IgD-negative memory B cell (primary cell): ENCODE data around the gene MPV17L2. TPM values are rescaled to one million over a fixed set of nuclear protein-coding genes. Genes with fewer than 3 reads are reported as not detected.

ENCODE experiments used
- H3K27ac Mint-ChIP-seq, 3 donors: one replicate each; pipeline ENCODE4 v1.8.0; 2020 to 2022; ENCODE audit warnings: mild to moderate bottlenecking in 3 of 3, mixed read lengths in 3 of 3, moderate library complexity in 1 of 3
- H3K27me3 Mint-ChIP-seq: one replicate; pipeline ENCODE4 v1.8.0; 2021; ENCODE audit warnings: mixed read lengths
- H3K36me3 Mint-ChIP-seq: one replicate; pipeline ENCODE4 v1.8.0; 2020; ENCODE audit warnings: mild to moderate bottlenecking, mixed read lengths
- H3K4me1 Mint-ChIP-seq, 3 donors: one replicate each; pipeline ENCODE4 v1.8.0; 2020 to 2022; ENCODE audit warnings: mixed read lengths in 3 of 3, mild to moderate bottlenecking in 1 of 3
- H3K4me3 Mint-ChIP-seq, 4 donors: one replicate each; pipeline ENCODE4 v1.8.0; 2020 to 2022; ENCODE audit warnings: mild to moderate bottlenecking in 4 of 4, mixed read lengths in 4 of 4, moderate library complexity in 3 of 4
- H3K9me3 Mint-ChIP-seq, 3 donors: one replicate each; pipeline ENCODE4 v1.8.0; 2020 to 2021; ENCODE audit warnings: mixed read lengths in 3 of 3, mild to moderate bottlenecking in 1 of 3
- polyA plus RNA-seq: library from polyadenylated mRNA; unstranded; fragments of 300-500 nt; fragmentation: Illumina TruSeq; gene quantifications from one replicate; pipeline ENCODE4 v1.2.3, GENCODE V29; 2021

The MPV17L2 gene
- polyA plus RNA-seq, 1 donor from 2014 or later = 16.6 TPM

DNA sequence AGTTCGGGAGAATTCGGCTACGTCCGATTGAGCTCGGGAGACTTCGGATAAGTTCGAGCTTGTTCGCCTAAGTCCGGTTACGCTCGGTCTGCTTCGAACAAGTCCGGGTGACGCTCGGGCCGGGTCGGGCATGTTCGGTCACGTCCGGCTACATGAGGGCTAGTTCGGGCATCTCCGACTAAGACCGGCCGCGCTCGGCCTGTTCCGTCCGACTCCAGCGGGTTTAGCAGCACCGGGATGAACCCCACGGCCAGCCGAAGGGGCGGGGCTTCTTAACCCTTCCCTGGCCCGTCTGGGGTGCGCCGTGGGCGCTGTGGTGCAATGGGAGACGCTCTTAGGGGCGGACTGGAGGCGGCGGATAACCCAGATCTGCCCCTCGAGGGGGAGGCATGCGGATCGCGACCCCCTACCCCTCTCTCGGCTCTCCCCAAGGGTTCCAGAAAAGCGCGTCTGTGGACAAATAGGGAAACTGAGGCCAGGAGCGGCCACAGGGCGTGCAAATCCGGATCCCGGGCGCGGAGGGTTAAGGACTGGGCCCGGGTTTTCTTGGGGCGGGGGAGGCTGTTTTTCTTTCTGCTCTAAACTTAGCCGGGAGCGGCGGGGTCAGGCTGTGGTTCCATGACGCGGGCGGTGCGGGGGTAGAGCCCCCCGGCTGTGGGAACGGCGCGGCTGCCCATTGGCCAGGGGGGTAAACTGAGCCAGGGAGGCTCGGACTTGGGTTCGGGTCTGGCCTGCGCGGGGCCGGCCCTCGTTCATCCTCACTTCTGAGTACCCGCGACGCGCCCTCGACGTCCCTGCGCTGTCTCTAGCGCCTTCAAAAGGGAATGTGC, 31.7 kb downstream of the MPV17L2 start:
- Mint-ChIP-seq H3K36me3 (no peaks in the 10 kb centered on the region), H3K4me1 (peaks cover 8 to 25% (median 14%) of the 10 kb centered on the region in 3 donors), H3K27ac (peak overlapping the region in 2 of 3 donors; percentile 67 to 71), H3K9me3 (peaks cover 0 to 2% (median 0%) of the 10 kb centered on the region in 3 donors), H3K4me3 (peak overlapping the region; percentile 48 to 97 (median 82)), H3K27me3 (peaks cover 59% of the 10 kb centered on the region)

GRCh38 chr19:18225355-18225701, 32.3 kb downstream of the MPV17L2 start:
- peak overlapping the region in 2 of 4 donors; percentile 49 to 84 for H3K4me3 Mint-ChIP-seq
- H3K36me3 Mint-ChIP-seq = no peaks in the 10 kb centered on the region
- H3K9me3 Mint-ChIP-seq = no peaks in the 10 kb centered on the region
- H3K27ac Mint-ChIP-seq = peak overlapping the region in 1 of 3 donors; percentile 67
- H3K27me3 Mint-ChIP-seq = peaks cover 59% of the 10 kb centered on the region
- H3K4me1 Mint-ChIP-seq = peaks cover 8 to 27% (median 12%) of the 10 kb centered on the region in 3 donors

DNA sequence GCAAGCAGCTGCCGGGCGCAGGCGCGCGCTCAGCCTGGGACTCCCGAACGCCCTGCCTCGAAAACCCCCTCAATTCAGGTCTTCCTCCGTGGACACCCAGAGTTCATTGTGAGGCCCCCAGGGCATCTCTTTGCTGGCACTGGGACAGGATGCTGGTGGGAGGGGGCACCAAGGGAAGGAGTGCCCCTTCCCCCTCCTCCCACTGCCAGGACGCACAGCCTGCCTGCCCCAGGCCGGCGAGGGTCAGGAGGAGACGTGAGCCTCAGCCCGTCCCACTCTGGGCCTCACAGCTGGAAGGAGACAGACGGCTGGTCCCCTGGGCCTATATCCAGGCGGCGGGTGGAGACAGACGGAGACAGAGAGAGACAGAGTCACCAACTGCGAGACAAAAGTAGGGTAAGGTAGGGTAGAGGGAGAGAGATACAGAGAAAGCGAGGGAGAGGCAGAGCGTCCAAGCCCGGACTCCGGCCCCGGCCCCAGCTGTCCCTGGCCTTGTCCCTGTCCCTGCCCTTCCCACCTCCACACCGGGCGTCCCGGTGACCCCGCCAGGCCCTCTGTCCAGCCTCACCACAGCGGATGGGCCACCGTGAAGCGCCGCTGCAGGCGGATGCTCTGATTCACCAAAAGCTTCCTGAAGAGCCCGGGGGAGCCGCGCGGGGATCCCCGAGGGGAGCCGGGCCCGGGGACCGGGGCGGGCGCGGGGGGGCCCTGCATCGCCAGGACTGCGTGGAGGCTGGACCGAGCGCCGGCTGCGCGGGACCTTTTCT, 32.9 kb downstream of the MPV17L2 start, which contains the start of gene PDE4C:
PDE4C (minus strand) TSS at position 737 of the 767 bp plus-strand sequence; CDS start at position 714, 23 bp downstream.
- H3K9me3 Mint-ChIP-seq = no peaks in the 10 kb centered on the region
- peaks cover 55% of the 10 kb centered on the region for H3K27me3 Mint-ChIP-seq
- H3K4me3 Mint-ChIP-seq = peak within 1 kb of the TSS in 2 of 4 donors; percentile 49 to 84
- no peaks in the 10 kb centered on the region for H3K36me3 Mint-ChIP-seq
- peaks cover 11 to 27% (median 12%) of the 10 kb centered on the region in 3 donors for H3K4me1 Mint-ChIP-seq
- peak within 1 kb of the TSS in 2 of 3 donors; percentile 67 to 74 for H3K27ac Mint-ChIP-seq

GRCh38 chr19:18226956-18227780, 34.1 kb downstream of the MPV17L2 start:
- Mint-ChIP-seq H3K4me1 (peaks cover 12 to 27% (median 17%) of the 10 kb centered on the region in 3 donors), H3K9me3 (no peaks in the 10 kb centered on the region), H3K4me3 (peak overlapping the region in 1 of 4 donors; percentile 82)

DNA sequence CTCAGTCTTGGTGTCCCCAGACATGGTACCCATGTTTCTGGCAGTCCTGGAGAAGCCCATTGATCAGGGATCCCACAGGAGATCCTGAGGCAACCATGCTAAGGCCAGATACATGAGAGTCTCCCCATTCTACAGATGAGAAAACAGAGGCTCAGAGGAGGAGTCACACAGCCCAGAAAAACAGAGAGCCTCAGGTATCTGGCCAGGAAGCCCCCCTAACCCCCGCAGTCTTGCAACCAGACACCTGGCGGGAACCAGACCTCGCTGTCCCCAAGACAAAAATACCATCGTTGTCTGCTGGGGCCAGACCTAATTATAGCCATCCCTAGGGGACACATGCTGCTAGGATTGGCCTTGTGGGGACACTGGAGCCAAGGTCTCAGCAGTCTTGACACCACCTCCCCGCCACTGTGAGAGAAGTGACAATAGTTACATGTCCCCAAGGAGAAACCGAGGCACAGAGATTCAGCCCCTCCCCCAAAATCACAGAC, 34.8 kb downstream of the MPV17L2 start:
- Mint-ChIP-seq H3K27me3 (peaks cover 58% of the 10 kb centered on the region), H3K27ac (peak overlapping the region in 1 of 3 donors; percentile 74), H3K4me1 (peaks cover 12 to 27% (median 21%) of the 10 kb centered on the region in 3 donors), H3K4me3 (no peak overlapping the region), H3K9me3 (no peaks in the 10 kb centered on the region), H3K36me3 (no peaks in the 10 kb centered on the region)

More at GRCh38 chr19:18226956-18227780, 34.1 kb downstream of the MPV17L2 start:
- Mint-ChIP-seq H3K27me3 (peaks cover 54% of the 10 kb centered on the region), H3K36me3 (no peaks in the 10 kb centered on the region), H3K27ac (peak overlapping the region in 2 of 3 donors; percentile 33 to 74)

GRCh38 chr19:18229474-18229873, 36.5 kb downstream of the MPV17L2 start:
- peaks cover 66% of the 10 kb centered on the region for H3K27me3 Mint-ChIP-seq
- H3K4me1 Mint-ChIP-seq = peaks cover 11 to 23% (median 17%) of the 10 kb centered on the region in 3 donors
- H3K36me3 Mint-ChIP-seq = no peaks in the 10 kb centered on the region
- H3K4me3 Mint-ChIP-seq = peak overlapping the region in 1 of 4 donors; percentile 65
- H3K27ac Mint-ChIP-seq = peak overlapping the region in 1 of 3 donors; percentile 76
- H3K9me3 Mint-ChIP-seq = peaks cover 0 to 1% (median 0%) of the 10 kb centered on the region in 3 donors

GRCh38 chr19:18229915-18230314, 36.9 kb downstream of the MPV17L2 start:
- Mint-ChIP-seq H3K4me3 (peak overlapping the region in 1 of 4 donors; percentile 65), H3K4me1 (peaks cover 8 to 20% (median 14%) of the 10 kb centered on the region in 3 donors), H3K27me3 (peaks cover 64% of the 10 kb centered on the region), H3K27ac (peak overlapping the region in 1 of 3 donors; percentile 53), H3K9me3 (peaks cover 0 to 1% (median 0%) of the 10 kb centered on the region in 3 donors), H3K36me3 (no peaks in the 10 kb centered on the region)

GRCh38 chr19:18230941-18231734, 38.1 kb downstream of the MPV17L2 start:
- H3K36me3 Mint-ChIP-seq = no peaks in the 10 kb centered on the region
- H3K27ac Mint-ChIP-seq = peak overlapping the region in 1 of 3 donors; percentile 23
- H3K4me3 Mint-ChIP-seq = peak overlapping the region in 2 of 4 donors; percentile 72 to 75
- H3K27me3 Mint-ChIP-seq = peaks cover 59% of the 10 kb centered on the region
- peaks cover 7 to 16% (median 13%) of the 10 kb centered on the region in 3 donors for H3K4me1 Mint-ChIP-seq
- H3K9me3 Mint-ChIP-seq = peaks cover 0 to 1% (median 0%) of the 10 kb centered on the region in 3 donors

GRCh38 chr19:18231775-18232174, 38.8 kb downstream of the MPV17L2 start:
- peaks cover 0 to 1% (median 0%) of the 10 kb centered on the region in 3 donors for H3K9me3 Mint-ChIP-seq
- H3K36me3 Mint-ChIP-seq = no peaks in the 10 kb centered on the region
- peak overlapping the region in 1 of 3 donors; percentile 23 for H3K27ac Mint-ChIP-seq
- peaks cover 9 to 14% (median 13%) of the 10 kb centered on the region in 3 donors for H3K4me1 Mint-ChIP-seq
- H3K4me3 Mint-ChIP-seq = peak overlapping the region in 2 of 4 donors; percentile 33 to 63
- peaks cover 61% of the 10 kb centered on the region for H3K27me3 Mint-ChIP-seq

DNA sequence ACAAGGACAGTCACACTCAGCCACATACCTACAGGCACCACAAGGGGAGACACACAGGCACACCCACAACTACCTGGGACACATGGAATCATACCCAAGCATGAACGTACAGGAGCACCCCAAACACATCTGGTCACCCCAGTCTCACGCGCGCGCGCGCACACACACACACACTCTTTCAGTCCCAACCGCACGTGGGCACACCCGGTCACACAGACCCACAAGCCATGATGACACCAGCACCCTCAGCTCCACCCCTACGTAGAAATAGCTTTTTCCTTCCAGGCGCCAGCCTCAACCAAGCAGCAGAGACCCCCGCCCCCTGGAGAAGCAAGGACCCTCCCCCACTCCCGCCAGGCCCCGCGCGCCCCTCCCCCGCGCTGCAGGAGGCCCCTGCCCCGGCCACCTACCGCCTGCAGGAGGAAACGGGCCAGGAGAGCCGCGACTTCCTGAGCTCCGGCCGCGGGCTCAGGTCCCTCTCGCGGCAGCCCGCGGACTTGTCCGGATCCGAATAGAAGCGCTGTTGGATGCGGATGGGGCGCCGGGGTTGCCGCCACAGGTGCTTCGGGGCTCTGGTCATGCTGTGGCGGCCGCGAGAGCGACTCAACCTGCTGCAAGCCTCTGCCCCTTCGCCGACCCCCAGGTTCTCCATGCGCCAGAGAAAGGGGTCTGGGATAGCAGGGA, 39.7 kb downstream of the MPV17L2 start:
- Mint-ChIP-seq H3K9me3 (peaks cover 0 to 1% (median 0%) of the 10 kb centered on the region in 3 donors), H3K4me1 (peaks cover 7 to 13% (median 9%) of the 10 kb centered on the region in 3 donors), H3K27me3 (peaks cover 58% of the 10 kb centered on the region), H3K4me3 (no peak overlapping the region), H3K36me3 (no peaks in the 10 kb centered on the region), H3K27ac (peak overlapping the region in 2 of 3 donors; percentile 23 to 28)

- no peaks in the 10 kb centered on the region for H3K36me3 Mint-ChIP-seq
- H3K27me3 Mint-ChIP-seq = peaks cover 52% of the 10 kb centered on the region
- peaks cover 7 to 13% (median 9%) of the 10 kb centered on the region in 3 donors for H3K4me1 Mint-ChIP-seq
- H3K9me3 Mint-ChIP-seq = peaks cover 0 to 1% (median 0%) of the 10 kb centered on the region in 3 donors
- peak overlapping the region in 1 of 3 donors; percentile 18 for H3K27ac Mint-ChIP-seq
- H3K4me3 Mint-ChIP-seq = peak overlapping the region in 2 of 4 donors; percentile 17 to 31
These were observed 40.3 kb downstream of the MPV17L2 start for GRCh38 chr19:18233224-18233825.

- Mint-ChIP-seq H3K4me1 (peaks cover 7 to 13% (median 9%) of the 10 kb centered on the region in 3 donors), H3K4me3 (peak overlapping the region in 1 of 4 donors; percentile 60), H3K9me3 (peaks cover 0 to 1% (median 0%) of the 10 kb centered on the region in 3 donors), H3K27ac (no peak overlapping the region), H3K36me3 (no peaks in the 10 kb centered on the region), H3K27me3 (peaks cover 53% of the 10 kb centered on the region)
These were observed 41.2 kb downstream of the MPV17L2 start for GRCh38 chr19:18234194-18234593.
